Activated CD4-positive, alpha-beta T cell treated with anti-CD3 and anti-CD28 coated beads, Interleukin-2, amount 10 ng/mL, durations not matched to agents 24 days and 14 days (primary cell): Measurements from ENCODE around the gene ELOB. TPM values are rescaled to one million over a fixed set of nuclear protein-coding genes. Genes with fewer than 3 reads are reported as not detected.

Experiments used
- DNase-seq: peaks from one replicate; pipeline ENCODE4 v3.0.0; 2022
- H3K27ac Mint-ChIP-seq: one replicate; pipeline ENCODE4 v1.8.0; 2022; ENCODE audit warnings: mild to moderate bottlenecking, mixed read lengths
- H3K27me3 Mint-ChIP-seq: one replicate; pipeline ENCODE4 v1.8.0; 2022; ENCODE audit warnings: mixed read lengths
- H3K36me3 Mint-ChIP-seq: one replicate; pipeline ENCODE4 v1.8.0; 2022; ENCODE audit warnings: low read depth, mild to moderate bottlenecking, mixed read lengths
- H3K4me1 Mint-ChIP-seq: one replicate; pipeline ENCODE4 v1.8.0; 2021; ENCODE audit warnings: mixed read lengths
- H3K4me3 Mint-ChIP-seq: one replicate; pipeline ENCODE4 v1.8.0; 2022; ENCODE audit warnings: mild to moderate bottlenecking, moderate library complexity, mixed read lengths
- H3K9me3 Mint-ChIP-seq: one replicate; pipeline ENCODE4 v1.8.0; 2021; ENCODE audit warnings: mixed read lengths
- intact Hi-C: fragments of 100-400 bp; cut with micrococcal nuclease; formaldehyde crosslinking; loops from one replicate; pipeline ENCODE4 v1.15.1; 2023
- total RNA-seq: library from RNA; stranded (reverse); gene quantifications from 2 replicates; pipeline ENCODE4 v1.2.3, GENCODE V29; 2022

Gene ELOB
- total RNA-seq, 1 donor from 2014 or later = 259 TPM

DNA sequence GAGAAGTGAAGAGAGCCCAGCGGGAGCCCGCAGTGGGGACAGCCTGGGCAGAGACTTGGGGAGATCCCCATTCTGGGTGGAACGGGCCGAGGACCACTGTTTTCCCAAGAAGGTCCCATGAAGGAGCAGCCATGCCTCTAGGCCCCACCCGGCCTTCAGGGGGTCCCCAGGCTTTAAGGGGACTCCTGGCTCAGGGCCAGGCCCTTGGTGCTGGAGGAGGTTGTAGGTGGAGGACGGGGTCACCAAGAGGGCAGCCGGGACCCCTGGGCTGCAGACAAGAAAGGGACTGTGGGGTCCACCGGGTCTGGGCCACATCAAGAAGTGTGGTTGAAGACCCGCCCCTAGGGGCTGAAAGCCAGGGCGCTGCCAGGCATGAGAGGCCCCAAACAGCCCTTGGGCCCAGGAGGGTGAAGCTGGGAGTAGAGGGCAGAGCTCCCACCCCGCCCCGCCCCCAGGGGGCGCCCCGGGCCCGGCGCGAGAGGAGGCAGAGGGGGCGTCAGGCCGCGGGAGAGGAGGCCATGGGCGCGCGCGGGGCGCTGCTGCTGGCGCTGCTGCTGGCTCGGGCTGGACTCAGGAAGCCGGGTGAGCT, 39.8 kb upstream of the ELOB start, which contains the start of gene PRSS21:
Gene PRSS21, plus strand, starts transcription at position 487 of the 589 bp plus-strand sequence. Its CDS starts 32 bp downstream, at position 519.
- Mint-ChIP-seq H3K36me3 (no peaks in the 10 kb centered on the region), H3K9me3 (no peaks in the 10 kb centered on the region), H3K4me1 (no peaks in the 10 kb centered on the region), H3K4me3 (peak within 1 kb of the TSS; percentile 55), H3K27ac (peak within 1 kb of the TSS; percentile 29), H3K27me3 (peaks cover under 1% of the 10 kb centered on the region)
- intact Hi-C loops = no loop called here
- DNase-seq = peak; percentile 75

DNA sequence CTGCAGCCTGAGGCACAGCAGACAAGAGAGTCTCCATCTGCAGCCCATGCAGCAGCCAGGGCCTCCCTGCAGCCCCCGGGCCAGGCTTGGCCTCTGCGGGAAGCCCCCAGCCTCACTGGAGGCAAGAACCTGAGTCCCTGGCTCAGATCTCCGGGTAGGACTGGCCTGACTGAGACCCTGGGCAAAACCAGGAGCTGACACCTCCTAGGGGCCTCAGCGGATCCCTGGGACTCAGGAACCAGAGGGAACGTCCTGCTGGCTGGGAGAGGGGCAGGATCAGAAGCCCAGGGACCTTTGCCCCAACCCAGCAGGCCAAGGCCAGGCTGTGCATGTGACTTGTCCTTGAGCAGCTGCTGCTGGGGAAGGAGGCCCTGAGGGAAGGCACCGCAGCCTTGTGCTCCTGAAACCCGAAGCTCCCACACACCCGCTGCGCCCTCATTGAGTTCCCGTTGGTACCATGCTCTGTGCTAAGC, 38.3 kb upstream of the ELOB start:
- Mint-ChIP-seq H3K27me3 (no peaks in the 10 kb centered on the region), H3K4me1 (no peaks in the 10 kb centered on the region), H3K9me3 (no peaks in the 10 kb centered on the region), H3K36me3 (no peaks in the 10 kb centered on the region), H3K4me3 (no peak overlapping the region), H3K27ac (no peak overlapping the region)
- intact Hi-C loops = no loop called here
- no peak for DNase-seq

- no peak overlapping the region for H3K4me3 Mint-ChIP-seq
- H3K4me1 Mint-ChIP-seq = no peaks in the 10 kb centered on the region
- intact Hi-C loops = no loop called here
- no peaks in the 10 kb centered on the region for H3K9me3 Mint-ChIP-seq
- no peak for DNase-seq
- no peaks in the 10 kb centered on the region for H3K36me3 Mint-ChIP-seq
- H3K27ac Mint-ChIP-seq = no peak overlapping the region
- H3K27me3 Mint-ChIP-seq = no peaks in the 10 kb centered on the region
Measured at GRCh38 chr16:2814551-2815298, 37.6 kb upstream of the ELOB start.

DNA sequence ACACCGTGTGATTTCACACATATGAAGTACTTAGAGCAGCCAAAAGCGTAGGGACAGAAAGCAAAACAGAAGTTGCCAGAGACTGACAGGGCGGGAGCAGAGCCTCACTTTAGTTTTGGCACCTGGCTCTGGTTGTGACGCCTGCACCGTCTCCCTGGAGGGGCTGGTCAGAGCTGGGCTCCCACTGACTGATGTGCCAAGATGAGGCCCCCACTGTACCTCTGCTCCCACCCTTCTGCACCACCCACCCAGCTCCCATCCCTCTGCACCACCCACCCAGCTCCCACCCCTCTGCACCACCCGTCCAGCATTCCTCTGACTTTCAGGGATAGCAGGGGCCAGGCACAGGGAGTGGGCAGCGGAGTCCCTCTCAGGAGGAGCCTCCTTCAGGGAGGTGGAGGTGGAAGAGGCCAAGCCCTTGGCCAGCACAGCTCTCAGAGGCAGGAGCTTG, 36.7 kb upstream of the ELOB start:
- H3K27me3 Mint-ChIP-seq = peaks cover 9% of the 10 kb centered on the region
- no peak for DNase-seq
- H3K9me3 Mint-ChIP-seq = no peaks in the 10 kb centered on the region
- H3K4me1 Mint-ChIP-seq = no peaks in the 10 kb centered on the region
- H3K4me3 Mint-ChIP-seq = no peak overlapping the region
- H3K36me3 Mint-ChIP-seq = no peaks in the 10 kb centered on the region
- H3K27ac Mint-ChIP-seq = no peak overlapping the region
- intact Hi-C loops = no loop called here

GRCh38 chr16:2811703-2812471, 34.8 kb upstream of the ELOB start:
- H3K4me1 Mint-ChIP-seq = no peaks in the 10 kb centered on the region
- no peak for DNase-seq
- H3K4me3 Mint-ChIP-seq = no peak overlapping the region
- H3K9me3 Mint-ChIP-seq = no peaks in the 10 kb centered on the region
- H3K36me3 Mint-ChIP-seq = no peaks in the 10 kb centered on the region
- intact Hi-C loops = no loop called here
- H3K27me3 Mint-ChIP-seq = peaks cover 11% of the 10 kb centered on the region
- no peak overlapping the region for H3K27ac Mint-ChIP-seq

- no peaks in the 10 kb centered on the region for H3K4me1 Mint-ChIP-seq
- no peak overlapping the region for H3K4me3 Mint-ChIP-seq
- intact Hi-C loops = no loop called here
- DNase-seq = no peak
- no peak overlapping the region for H3K27ac Mint-ChIP-seq
- peaks cover 11% of the 10 kb centered on the region for H3K27me3 Mint-ChIP-seq
- no peaks in the 10 kb centered on the region for H3K9me3 Mint-ChIP-seq
- H3K36me3 Mint-ChIP-seq = no peaks in the 10 kb centered on the region
Measured at GRCh38 chr16:2810651-2811050, 33.6 kb upstream of the ELOB start.

- Mint-ChIP-seq H3K9me3 (no peaks in the 10 kb centered on the region), H3K36me3 (no peaks in the 10 kb centered on the region), H3K27ac (no peak overlapping the region), H3K4me1 (no peaks in the 10 kb centered on the region), H3K27me3 (peaks cover 14% of the 10 kb centered on the region), H3K4me3 (no peak overlapping the region)
- no peak for DNase-seq
- intact Hi-C loops = no loop called here
Measured at GRCh38 chr16:2809149-2809760, 32.2 kb upstream of the ELOB start.

GRCh38 chr16:2808181-2808580, 31.1 kb upstream of the ELOB start:
- no peak for DNase-seq
- H3K9me3 Mint-ChIP-seq = no peaks in the 10 kb centered on the region
- intact Hi-C loops = no loop called here
- H3K4me3 Mint-ChIP-seq = no peak overlapping the region
- H3K27ac Mint-ChIP-seq = no peak overlapping the region
- H3K36me3 Mint-ChIP-seq = no peaks in the 10 kb centered on the region
- no peaks in the 10 kb centered on the region for H3K4me1 Mint-ChIP-seq
- peaks cover 14% of the 10 kb centered on the region for H3K27me3 Mint-ChIP-seq

DNA sequence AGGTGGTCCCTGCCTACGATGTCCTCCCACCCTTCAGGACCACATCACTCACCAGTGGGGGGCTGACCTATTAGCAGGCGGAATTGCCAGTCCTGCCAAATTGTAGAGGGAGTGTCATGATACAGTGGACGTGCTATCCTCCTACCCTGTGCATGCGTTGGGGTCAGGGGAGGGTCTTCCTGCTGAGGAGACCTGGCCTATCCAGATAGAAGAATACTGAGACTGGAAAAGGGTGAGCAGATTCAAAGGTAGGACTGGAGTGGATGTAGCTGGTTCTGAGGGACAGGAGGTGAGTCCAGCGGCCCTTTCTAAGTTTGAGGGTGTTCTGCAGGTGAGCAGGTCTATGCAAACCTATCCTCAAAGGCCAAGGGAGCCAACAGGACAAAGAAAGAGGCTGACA, 29.2 kb upstream of the ELOB start:
- no peaks in the 10 kb centered on the region for H3K4me1 Mint-ChIP-seq
- H3K4me3 Mint-ChIP-seq = no peak overlapping the region
- no peaks in the 10 kb centered on the region for H3K36me3 Mint-ChIP-seq
- no peak for DNase-seq
- intact Hi-C loops = no loop called here
- H3K27ac Mint-ChIP-seq = no peak overlapping the region
- H3K9me3 Mint-ChIP-seq = no peaks in the 10 kb centered on the region
- H3K27me3 Mint-ChIP-seq = peaks cover 14% of the 10 kb centered on the region

GRCh38 chr16:2804728-2805127, 27.6 kb upstream of the ELOB start:
- Mint-ChIP-seq H3K27ac (no peak overlapping the region), H3K4me3 (no peak overlapping the region), H3K4me1 (no peaks in the 10 kb centered on the region), H3K36me3 (no peaks in the 10 kb centered on the region), H3K9me3 (no peaks in the 10 kb centered on the region), H3K27me3 (peaks cover 14% of the 10 kb centered on the region)
- intact Hi-C loops = no loop called here
- DNase-seq = no peak

- Mint-ChIP-seq H3K36me3 (no peaks in the 10 kb centered on the region), H3K4me1 (no peaks in the 10 kb centered on the region), H3K27me3 (peaks cover 5% of the 10 kb centered on the region), H3K27ac (no peak overlapping the region), H3K4me3 (no peak overlapping the region), H3K9me3 (no peaks in the 10 kb centered on the region)
- intact Hi-C loops = no loop called here
- DNase-seq = no peak
Measured at GRCh38 chr16:2803545-2804195, 26.6 kb upstream of the ELOB start.

GRCh38 chr16:2799859-2800226, 22.8 kb upstream of the ELOB start:
- no peak overlapping the region for H3K27ac Mint-ChIP-seq
- no peaks in the 10 kb centered on the region for H3K36me3 Mint-ChIP-seq
- peaks cover 9% of the 10 kb centered on the region for H3K27me3 Mint-ChIP-seq
- intact Hi-C loops = no loop called here
- DNase-seq = no peak
- no peak overlapping the region for H3K4me3 Mint-ChIP-seq
- H3K9me3 Mint-ChIP-seq = no peaks in the 10 kb centered on the region
- no peaks in the 10 kb centered on the region for H3K4me1 Mint-ChIP-seq

- intact Hi-C loops = no loop called here
- no peak for DNase-seq
- H3K27me3 Mint-ChIP-seq = peaks cover 14% of the 10 kb centered on the region
- no peak overlapping the region for H3K4me3 Mint-ChIP-seq
- H3K36me3 Mint-ChIP-seq = no peaks in the 10 kb centered on the region
- H3K4me1 Mint-ChIP-seq = no peaks in the 10 kb centered on the region
- no peaks in the 10 kb centered on the region for H3K9me3 Mint-ChIP-seq
- H3K27ac Mint-ChIP-seq = no peak overlapping the region
Measured at GRCh38 chr16:2799205-2799858, 22.3 kb upstream of the ELOB start.
